Activated CD8-positive, alpha-beta memory T cell treated with anti-CD3 and anti-CD28 coated beads for 36 hours (primary cell): ENCODE data around the gene CEP95. TPM values are rescaled to one million over a fixed set of nuclear protein-coding genes. Genes with fewer than 3 reads are reported as not detected.

Experiments used
- CTCF ChIA-PET: fragments of 350-600 bp; sonication (Branson Sonifier 250); formaldehyde crosslinking; loops from one replicate; lab custom pipeline; 2021; ENCODE audit warnings: antibody characterized with exemption; lab: Charles Lee
- POLR2A ChIA-PET: fragments of 350-600 bp; sonication (Branson Sonifier 250); formaldehyde crosslinking; loops from one replicate; lab custom pipeline; 2021; ENCODE audit warnings: antibody characterized with exemption; lab: Charles Lee
- total RNA-seq, 2 experiments: library from RNA; stranded (reverse); gene quantifications; one replicate each; pipeline ENCODE4 v1.2.3, GENCODE V29; 2021

The CEP95 gene
- total RNA-seq, 2 experiments from 2014 or later, result 31.7 to 40.6 TPM

DNA sequence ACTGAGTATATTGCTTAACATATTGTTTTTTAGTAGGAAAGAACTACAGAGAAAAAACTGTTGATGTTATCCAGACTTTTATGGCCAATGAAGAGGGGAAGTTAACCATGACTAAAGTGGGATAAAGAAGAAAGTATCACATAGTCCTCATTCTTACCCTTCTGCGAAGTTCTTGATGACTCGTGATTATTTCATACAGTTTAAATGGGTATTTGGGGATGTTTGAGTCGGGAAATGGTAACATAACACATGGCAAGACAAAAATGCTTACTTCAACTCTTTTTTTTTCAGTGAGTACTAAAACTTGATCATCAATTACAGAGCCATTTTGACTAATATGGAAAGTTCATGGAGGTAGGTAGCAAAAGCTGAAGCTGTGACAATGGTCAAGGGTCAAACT is 14.8 kb upstream of the CEP95 start:
- ChIA-PET POLR2A (interaction anchor here (0.9 to 4.0 kb wide), 2 partner anchors 10 to 13 kb away, joined by 3 to 25 read pairs; partner anchors contain the start of genes CEP95 and DDX5), CTCF (interaction anchor here (0.6 to 3.9 kb wide), 6 partner anchors 10 to 245 kb away, joined by 4 to 31 read pairs (median 5); partner anchors contain the start of genes CEP95 and DDX5)

DNA sequence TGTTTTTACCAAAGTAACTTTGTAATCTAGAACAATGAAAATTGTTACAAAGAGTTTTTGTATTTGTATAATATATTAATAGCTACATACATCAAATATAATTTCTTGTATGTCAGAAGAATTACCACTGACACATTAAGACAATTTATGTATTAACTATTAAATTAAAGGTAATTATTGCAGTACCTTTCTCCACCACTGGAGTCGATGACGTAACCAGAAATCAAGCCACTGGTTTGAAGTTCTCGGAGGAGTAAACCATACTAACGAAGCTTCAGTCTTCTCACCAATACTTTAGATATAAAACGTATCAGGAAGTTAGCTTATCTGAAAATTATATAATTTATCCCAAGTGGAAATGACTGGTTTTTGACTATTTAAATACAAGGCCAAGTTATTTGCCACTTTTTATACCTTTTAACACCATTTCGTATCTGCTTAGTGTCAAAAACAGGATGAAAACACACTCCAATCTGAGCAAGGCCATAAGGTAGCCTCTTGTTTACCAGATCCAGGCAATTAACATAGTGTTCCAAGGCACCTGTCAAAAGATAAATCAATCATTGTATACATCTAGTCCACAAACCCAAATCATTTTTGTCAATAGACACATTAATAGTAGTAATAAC is 14.2 kb upstream of the CEP95 start:
- ChIA-PET POLR2A (interaction anchor here (0.5 to 4.0 kb wide), 4 partner anchors 10 to 641 kb away, joined by 3 to 25 read pairs (median 6); partner anchors contain the start of genes CEP95 and DDX5), CTCF (interaction anchor here (1.0 to 2.0 kb wide), 4 partner anchors 11 to 221 kb away, joined by 3 to 10 read pairs (median 4); no protein-coding TSS in a partner anchor)

DNA sequence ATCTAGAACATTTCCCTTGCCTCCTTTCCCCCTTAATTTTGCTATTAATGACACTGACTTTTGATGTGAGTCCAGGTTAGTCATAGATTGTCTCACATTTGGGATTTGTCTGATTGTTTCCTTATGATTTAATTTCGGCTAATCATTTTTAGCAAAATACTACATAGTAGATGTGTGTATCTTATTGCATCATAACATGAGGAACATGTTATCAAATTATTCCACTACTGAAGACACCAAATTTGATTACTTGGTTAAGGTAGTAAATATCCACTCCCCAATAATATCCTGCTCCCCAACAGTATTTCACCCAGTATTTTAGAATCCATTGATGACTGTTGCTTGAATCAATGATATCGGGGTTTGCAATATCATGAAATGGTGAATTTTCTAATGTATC is 12.7 kb upstream of the CEP95 start:
- ChIA-PET CTCF (interaction anchor here (2.0 kb wide), 1 partner anchor 10 kb away, joined by 5 read pairs; no protein-coding TSS in a partner anchor), POLR2A (interaction anchor here (4.6 kb wide), 1 partner anchor 12 kb away, joined by 90 read pairs; the partner anchor contains the start of genes CEP95 and DDX5)

GRCh38 chr17:64495300-64495699 is 11.5 kb upstream of the CEP95 start:
- CTCF ChIA-PET, result interaction anchor here (0.7 to 2.8 kb wide), 3 partner anchors 10 to 243 kb away, joined by 3 to 15 read pairs (median 5); partner anchors contain the start of gene CEP95

DNA sequence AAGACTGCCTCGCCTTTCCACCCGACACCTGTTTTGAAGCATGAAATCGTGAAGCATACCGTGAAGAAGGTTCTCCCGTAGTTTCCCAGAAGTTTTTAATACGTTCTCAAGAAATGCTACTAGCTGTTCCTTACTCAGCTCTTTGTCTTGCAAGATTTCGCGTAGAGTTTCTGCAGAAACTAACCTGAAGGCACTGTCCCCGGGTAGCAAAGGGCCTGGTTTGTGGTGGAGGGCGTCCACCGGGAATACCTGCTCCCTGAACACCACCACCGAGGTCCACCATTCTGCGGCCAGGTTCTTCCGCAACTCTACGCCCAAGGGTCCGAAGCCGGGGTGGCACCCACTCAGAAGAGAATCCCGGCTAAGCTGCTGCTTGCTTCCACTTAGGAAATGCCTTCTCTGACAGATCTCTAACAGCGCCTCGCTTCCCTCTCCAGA is 10.4 kb upstream of the CEP95 start:
- POLR2A ChIA-PET, result interaction anchor here (1.0 to 4.6 kb wide), 2 partner anchors 10 to 77 kb away, joined by 3 to 90 read pairs; partner anchors contain the start of genes CEP95 and DDX5
- CTCF ChIA-PET, result interaction anchor here (1.0 to 2.8 kb wide), 6 partner anchors 9 to 163 kb away, joined by 3 to 15 read pairs (median 7); partner anchors contain the start of gene CEP95

More at GRCh38 chr17:64495300-64495699, 11.5 kb upstream of the CEP95 start:
- POLR2A ChIA-PET, result interaction anchor here (4.6 kb wide), 1 partner anchor 11 kb away, joined by 90 read pairs; the partner anchor contains the start of genes CEP95 and DDX5

DNA sequence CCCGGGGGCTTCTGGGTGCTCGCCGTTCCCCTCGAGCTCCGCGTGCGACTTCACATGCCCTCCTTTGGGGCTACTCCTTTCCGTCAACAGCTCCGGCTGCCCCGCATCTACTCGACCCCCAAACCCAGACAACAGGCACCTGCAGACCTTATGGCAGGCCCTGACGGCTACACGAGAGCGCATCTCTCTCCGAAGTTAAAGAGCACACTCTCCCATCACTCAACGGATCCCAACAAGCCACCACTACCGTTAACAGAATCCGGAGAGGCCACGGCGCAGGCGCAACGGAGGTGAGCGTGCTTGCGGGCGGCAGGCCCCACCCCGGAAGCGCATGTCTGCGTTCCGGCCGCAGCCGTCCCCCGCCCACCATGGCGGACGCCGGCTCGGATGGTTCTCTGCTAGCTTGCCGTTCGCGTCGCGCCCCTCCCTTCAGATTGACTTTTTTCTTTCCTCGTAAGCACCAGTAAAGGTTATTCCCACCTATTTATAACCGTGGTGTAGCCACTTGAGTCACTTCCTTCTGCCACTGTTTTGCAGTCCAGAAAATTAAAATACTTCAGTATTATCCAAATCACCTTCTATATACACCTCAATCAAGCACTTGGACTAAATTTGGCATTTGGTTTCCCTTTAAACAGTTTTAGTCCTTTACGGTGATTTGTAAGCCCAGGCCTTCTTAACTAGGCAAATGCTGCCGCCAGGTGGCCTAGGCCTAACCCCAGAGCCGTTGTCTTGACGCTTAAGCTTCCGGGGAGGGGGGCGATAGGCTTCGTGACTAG is 9.8 kb upstream of the CEP95 start, which contains the start of gene POLG2:
TSS of gene POLG2 (minus strand) at position 269 of the 779 bp plus-strand sequence. CDS start at position 183, 86 bp downstream.
- CTCF ChIA-PET, result interaction anchor here (1.0 to 2.8 kb wide), 6 partner anchors 8 to 163 kb away, joined by 3 to 15 read pairs (median 7); partner anchors contain the start of gene CEP95
- POLR2A ChIA-PET, result interaction anchor here (0.5 to 4.6 kb wide), 3 partner anchors 9 to 291 kb away, joined by 3 to 90 read pairs (median 7); partner anchors contain the start of genes CEP95 and DDX5

DNA sequence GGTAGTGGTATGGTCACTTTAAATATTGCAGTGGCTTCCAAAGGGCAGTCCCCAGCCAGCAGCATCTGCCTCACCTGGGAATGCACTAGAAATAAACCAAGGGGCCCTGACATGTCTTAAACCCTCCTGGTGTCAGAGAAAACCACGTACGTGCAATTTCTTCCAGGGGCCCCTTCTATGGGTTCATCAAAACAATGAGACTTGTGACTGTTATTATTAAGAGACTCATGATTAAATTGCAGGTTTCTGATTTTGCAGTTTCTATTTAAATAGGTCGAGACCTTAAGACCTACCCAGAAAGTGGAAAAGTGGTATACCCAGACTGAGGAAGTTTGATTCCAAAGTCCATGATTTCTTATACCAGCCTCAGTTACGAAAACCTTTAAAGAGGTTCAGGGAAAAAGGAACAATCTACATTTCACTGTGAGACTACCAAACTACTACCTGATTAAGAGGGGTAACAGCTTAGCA is 9.2 kb upstream of the CEP95 start:
- ChIA-PET CTCF (interaction anchor here (0.7 to 2.8 kb wide), 5 partner anchors 8 to 152 kb away, joined by 3 to 15 read pairs (median 7); partner anchors contain the start of gene CEP95), POLR2A (interaction anchor here (0.5 to 4.6 kb wide), 3 partner anchors 9 to 291 kb away, joined by 3 to 90 read pairs (median 7); partner anchors contain the start of genes CEP95 and DDX5)

DNA sequence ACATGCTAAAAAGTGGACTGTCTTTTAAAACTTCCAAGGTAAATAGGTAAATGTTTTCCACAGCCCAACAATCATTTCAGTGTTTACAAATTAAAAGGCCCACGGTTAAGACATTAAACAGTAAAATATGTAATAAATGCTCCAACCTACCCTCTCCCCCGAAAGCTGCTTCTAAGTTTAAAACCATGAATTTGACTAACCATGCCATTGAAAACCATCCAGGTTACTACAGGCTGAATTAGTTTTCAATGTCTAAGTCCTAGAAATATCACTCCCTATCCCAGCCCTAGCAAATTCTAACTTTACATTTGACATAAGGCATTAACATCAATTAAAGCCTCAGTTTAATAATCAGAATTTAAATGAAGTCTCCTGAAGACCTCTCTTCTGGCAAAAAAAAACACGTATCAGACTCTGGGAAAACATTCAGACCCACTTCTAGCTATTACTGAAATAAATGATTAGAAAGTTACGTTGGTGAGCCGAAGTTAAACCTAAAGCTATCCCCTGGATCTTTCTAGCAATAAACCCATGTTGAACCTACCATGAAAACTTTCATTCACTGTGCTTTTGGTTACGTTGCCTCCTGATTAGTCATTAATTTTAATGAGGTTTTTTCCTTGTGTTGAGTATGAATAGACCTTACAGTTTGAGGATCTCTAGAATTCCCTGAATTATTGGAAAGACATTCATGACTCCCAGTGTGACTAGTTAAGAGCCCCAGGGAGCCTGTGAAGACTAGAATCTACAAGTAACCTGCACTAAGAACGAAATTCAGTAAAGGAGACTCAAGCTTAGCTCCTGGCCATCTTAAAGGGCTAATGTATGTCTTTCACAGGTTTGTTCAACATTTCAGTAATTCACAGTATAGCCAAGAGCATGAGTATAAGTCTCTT is 8.2 kb upstream of the CEP95 start:
- POLR2A ChIA-PET, result interaction anchor here (0.5 to 4.6 kb wide), 3 partner anchors 8 to 50 kb away, joined by 3 to 90 read pairs (median 4); partner anchors contain the start of genes CEP95 and DDX5
- CTCF ChIA-PET, result interaction anchor here (0.7 to 2.8 kb wide), 3 partner anchors 7 to 151 kb away, joined by 3 to 15 read pairs (median 3); no protein-coding TSS in a partner anchor

GRCh38 chr17:64499805-64500486 is 6.8 kb upstream of the CEP95 start:
- POLR2A ChIA-PET, result no interaction called here
- CTCF ChIA-PET, result interaction anchor here (0.9 to 1.6 kb wide), 2 partner anchors 80 to 149 kb away, joined by 3 read pairs; no protein-coding TSS in a partner anchor

DNA sequence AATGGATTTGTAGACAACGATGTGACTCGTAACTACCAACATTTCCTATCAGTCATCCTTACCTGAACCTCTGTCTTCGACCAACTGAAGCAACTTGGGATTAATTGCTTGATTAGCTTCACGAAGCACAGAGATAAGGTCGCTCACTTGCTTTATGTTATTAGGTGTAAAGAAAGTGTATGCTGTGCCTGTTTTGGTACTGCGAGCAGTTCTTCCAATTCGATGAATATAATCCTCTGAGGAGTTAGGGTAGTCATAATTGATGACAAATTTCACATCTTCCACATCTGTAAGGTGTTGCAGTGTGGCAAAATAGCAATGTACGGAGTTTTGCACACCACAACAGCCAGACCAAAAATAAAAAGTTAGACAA is 6.3 kb upstream of the CEP95 start:
- CTCF ChIA-PET, result interaction anchor here (1.6 kb wide), 1 partner anchor 149 kb away, joined by 3 read pairs; no protein-coding TSS in a partner anchor

GRCh38 chr17:64500862-64501765 is 5.7 kb upstream of the CEP95 start:
- ChIA-PET POLR2A (no interaction called here), CTCF (interaction anchor here (1.6 kb wide), 1 partner anchor 148 kb away, joined by 3 read pairs; no protein-coding TSS in a partner anchor)

More for the DNA sequence above, 6.3 kb upstream of the CEP95 start:
- POLR2A ChIA-PET, result no interaction called here

DNA sequence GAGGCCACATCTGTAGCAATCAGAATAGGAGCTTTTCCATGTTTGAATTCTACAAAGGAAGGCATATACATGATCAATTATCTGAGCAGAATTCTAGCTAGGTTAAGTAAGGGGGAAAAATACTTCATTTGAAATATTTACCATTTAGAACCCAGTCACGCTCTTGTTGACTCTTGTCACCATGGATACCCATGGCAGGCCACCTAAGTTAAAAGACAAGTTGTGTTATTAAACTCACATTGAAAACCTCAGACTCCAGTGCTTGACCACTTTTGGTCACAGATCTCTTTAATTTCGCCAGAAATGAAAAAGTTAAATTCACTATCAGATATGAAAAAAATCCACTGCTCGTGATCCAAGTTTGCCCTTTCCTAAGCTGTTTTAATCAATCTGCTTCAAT is 4.8 kb upstream of the CEP95 start:
- ChIA-PET POLR2A (interaction anchor here (0.8 kb wide), 1 partner anchor 9 kb away, joined by 3 read pairs; no protein-coding TSS in a partner anchor), CTCF (interaction anchor here (0.8 kb wide), 1 partner anchor 441 kb away, joined by 3 read pairs; no protein-coding TSS in a partner anchor)

DNA sequence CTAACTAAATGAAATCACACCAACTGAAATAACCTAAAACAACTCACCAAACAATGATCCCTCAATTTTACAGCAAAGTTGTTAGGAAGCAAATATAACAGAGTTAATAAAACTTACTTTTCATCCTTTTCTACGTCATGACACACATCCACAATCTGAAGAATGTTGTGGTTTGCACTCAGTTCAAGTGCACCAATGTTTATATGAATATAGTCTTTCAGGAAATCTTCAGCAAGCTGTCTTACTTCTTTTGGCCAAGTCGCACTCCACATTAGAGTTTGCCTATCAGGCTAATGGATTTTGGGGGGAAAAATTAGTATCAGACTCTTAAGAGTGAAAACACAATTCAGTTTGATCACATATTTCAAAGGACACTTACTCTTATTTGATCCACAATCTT is 4.0 kb upstream of the CEP95 start:
- POLR2A ChIA-PET, result interaction anchor here (0.8 to 4.4 kb wide), 2 partner anchors 10 to 11 kb away, joined by 3 to 25 read pairs; no protein-coding TSS in a partner anchor
- CTCF ChIA-PET, result no interaction called here

DNA sequence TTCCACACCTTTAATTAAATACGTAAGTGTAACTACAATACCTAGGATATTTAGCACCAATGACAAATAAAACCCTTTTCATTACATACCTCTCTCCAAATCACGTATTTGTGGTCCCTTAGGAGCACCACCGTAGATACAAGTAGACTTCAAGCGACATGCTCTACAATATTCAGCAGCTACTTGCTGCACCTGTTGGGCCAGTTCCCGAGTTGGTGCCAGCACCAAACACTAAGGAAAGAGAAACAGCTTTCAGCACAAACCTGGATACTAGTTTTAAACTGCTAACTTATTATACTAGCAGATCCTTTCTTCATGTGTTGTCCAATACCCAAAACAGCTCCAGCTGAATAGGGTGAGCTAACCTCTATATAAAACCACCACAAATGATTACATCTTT is 3.4 kb upstream of the CEP95 start:
- CTCF ChIA-PET, result interaction anchor here (1.4 kb wide), 1 partner anchor 10 kb away, joined by 5 read pairs; no protein-coding TSS in a partner anchor
- POLR2A ChIA-PET, result interaction anchor here (4.4 kb wide), 1 partner anchor 12 kb away, joined by 25 read pairs; no protein-coding TSS in a partner anchor
